CD14-positive monocyte (primary cell): ENCODE measurements around the gene NFKBIZ. TPM values are rescaled to one million over a fixed set of nuclear protein-coding genes. Genes with fewer than 3 reads are reported as not detected.
A peak's percentile ranks its signal among the peaks of the same experiment; 100 is the strongest.

ENCODE experiments used
- DNase-seq, 3 donors: peaks; one replicate each; pipeline ENCODE4 v3.0.0-alpha.2; 2011 to 2022
- H2AFZ ChIP-seq: 2 replicates; pipeline ENCODE4 v1.6.0; 2012; ENCODE audit warnings: mild to moderate bottlenecking, low read depth, low read length, inconsistent platforms; ENCODE audit not compliant: insufficient read depth, poor library complexity, severe bottlenecking
- H3K27ac ChIP-seq, 2 donors: 1 replicate in 1 of 2; 2 replicates in 1 of 2; pipeline ENCODE4 v1.5.1; 2012 to 2013; ENCODE audit warnings: low read length in 2 of 2, control low read depth in 1 of 2, inconsistent platforms in 1 of 2, low read depth in 1 of 2, mild to moderate bottlenecking in 1 of 2
- H3K27me3 ChIP-seq, 2 donors: one replicate each; pipeline versions ENCODE4 v1.6.0 to v1.6.1; 2011 to 2013; ENCODE audit warnings: low read length in 2 of 2; ENCODE audit not compliant: control insufficient read depth in 2 of 2, insufficient read depth in 2 of 2
- H3K36me3 ChIP-seq, 2 donors: replicated peaks in 1 of 2; 1 replicate in 1 of 2; 2 replicates in 1 of 2; pipeline versions ENCODE4 v1.5.1 to v1.6.1; 2012 to 2013; ENCODE audit warnings: low read length in 2 of 2, control low read depth in 1 of 2, inconsistent platforms in 1 of 2, mild to moderate bottlenecking in 1 of 2; ENCODE audit not compliant: insufficient read depth in 2 of 2, control insufficient read depth in 1 of 2
- H3K4me1 ChIP-seq, 2 donors: 1 replicate in 1 of 2; 2 replicates in 1 of 2; pipeline versions ENCODE4 v1.5.1 to v1.6.1; 2012 to 2013; ENCODE audit warnings: low read length in 2 of 2, control low read depth in 1 of 2, inconsistent platforms in 1 of 2, mild to moderate bottlenecking in 1 of 2, moderate library complexity in 1 of 2; ENCODE audit not compliant: insufficient read depth in 2 of 2, control insufficient read depth in 1 of 2
- H3K4me2 ChIP-seq: replicated peaks from 2 replicates; pipeline ENCODE3; 2012; ENCODE audit warnings: low read length, moderate library complexity, mild to moderate bottlenecking; ENCODE audit not compliant: poor library complexity, severe bottlenecking; ENCODE audit errors: extremely low read depth
- H3K4me3 ChIP-seq, 3 experiments: fragments of 200-600 bp in 1 of 3; sonication (generic) in 1 of 3; replicated peaks in 1 of 3; 1 replicate in 2 of 3; 2 replicates in 1 of 3; pipeline ENCODE4 v1.5.1; 2011 to 2013; ENCODE audit warnings: low read length in 3 of 3, mild to moderate bottlenecking in 3 of 3, control low read depth in 2 of 3, low read depth in 2 of 3, inconsistent platforms in 1 of 3, moderate library complexity in 1 of 3
- H3K79me2 ChIP-seq: 2 replicates; pipeline ENCODE4 v1.6.0; 2012; ENCODE audit warnings: mild to moderate bottlenecking, control low read depth, inconsistent platforms, low read length, moderate library complexity; ENCODE audit not compliant: insufficient read depth
- H3K9ac ChIP-seq: 2 replicates; pipeline ENCODE4 v1.6.0; 2017; ENCODE audit warnings: low read length, mild to moderate bottlenecking; ENCODE audit not compliant: insufficient read depth, poor library complexity, severe bottlenecking
- H3K9me3 ChIP-seq, 2 donors: replicated peaks in 1 of 2; 1 replicate in 1 of 2; 2 replicates in 1 of 2; pipeline versions ENCODE4 v1.5.1 to v1.6.1; 2012 to 2013; ENCODE audit warnings: low read length in 2 of 2, control low read depth in 1 of 2; ENCODE audit not compliant: control insufficient read depth in 1 of 2, insufficient read depth in 1 of 2
- H4K20me1 ChIP-seq: 2 replicates; pipeline ENCODE4 v1.6.0; 2012; ENCODE audit warnings: mild to moderate bottlenecking, low read length, control low read depth, moderate library complexity; ENCODE audit not compliant: insufficient read depth
- H3K27ac Mint-ChIP-seq, 7 donors: one replicate each; pipeline ENCODE4 v1.8.0; 2020; ENCODE audit warnings: mild to moderate bottlenecking in 7 of 7, mixed read lengths in 7 of 7, moderate library complexity in 6 of 7, inconsistent platforms in 2 of 7
- H3K27me3 Mint-ChIP-seq, 3 donors: one replicate each; pipeline ENCODE4 v1.8.0; 2021 to 2022; ENCODE audit warnings: low read depth in 3 of 3, mild to moderate bottlenecking in 3 of 3, mixed read lengths in 3 of 3, moderate library complexity in 3 of 3, inconsistent platforms in 1 of 3
- H3K36me3 Mint-ChIP-seq, 2 donors: one replicate each; pipeline ENCODE4 v1.8.0; 2020; ENCODE audit warnings: mixed read lengths in 2 of 2, inconsistent platforms in 1 of 2, mild to moderate bottlenecking in 1 of 2
- H3K4me1 Mint-ChIP-seq: one replicate; pipeline ENCODE4 v1.8.0; 2020; ENCODE audit warnings: mild to moderate bottlenecking, mixed read lengths
- H3K4me3 Mint-ChIP-seq, 2 donors: one replicate each; pipeline ENCODE4 v1.8.0; 2020; ENCODE audit warnings: mild to moderate bottlenecking in 2 of 2, mixed read lengths in 2 of 2, moderate library complexity in 1 of 2
- H3K9me3 Mint-ChIP-seq, 7 donors: one replicate each; pipeline ENCODE4 v1.8.0; 2020 to 2022; ENCODE audit warnings: mixed read lengths in 7 of 7, mild to moderate bottlenecking in 6 of 7, moderate library complexity in 6 of 7, inconsistent platforms in 2 of 7
- CTCF ChIP-seq: fragments of 200-600 bp; IDR thresholded peaks from one replicate; pipeline ENCODE4 v1.8.0; 2022; ENCODE audit warnings: antibody characterized with exemption, mild to moderate bottlenecking
- WGBS: methylation state at CpG from one replicate; pipeline ENCODE4 v1.1.5; 2013; ENCODE audit warnings: missing lambda C conversion rate; ENCODE audit not compliant: insufficient coverage; 5-methylcytosine and 5-hydroxymethylcytosine counted together
- intact Hi-C, 2 donors: fragments of 100-400 bp; cut with micrococcal nuclease; formaldehyde crosslinking; loops; one replicate each; pipeline versions ENCODE4 v1.15.0 to v1.15.1; 2023
- polyA plus RNA-seq, 3 donors: library from polyadenylated mRNA; depleted of rRNA in 1 of 3; unstranded in 2 of 3; stranded (reverse) in 1 of 3; fragments of 300-500 nt in 2 of 3; fragments of >200 nt in 1 of 3; fragmentation: Illumina TruSeq in 2 of 3; gene quantifications; 1 replicate in 2 of 3; 2 replicates in 1 of 3; pipeline ENCODE4 v1.2.3, GENCODE V29; 2012 to 2021

Gene NFKBIZ
- polyA plus RNA-seq, 3 donors = 71.0 to 592 (median 84.9) TPM

GRCh38 chr3:101896083-101896757, 46.9 kb downstream of the NFKBIZ start:
- H3K4me3 ChIP-seq = no peak overlapping the region
- H3K27me3 ChIP-seq = no peaks in the 10 kb centered on the region
- peaks cover 0 to 3% of the 10 kb centered on the region in 2 donors for H3K9me3 ChIP-seq
- no peak for TF ChIP-seq CTCF
- no peak overlapping the region for H3K4me2 ChIP-seq
- Mint-ChIP-seq H3K9me3 (peaks cover 3 to 14% (median 9%) of the 10 kb centered on the region in 7 donors), H3K4me3 (no peak overlapping the region), H3K27ac (peak overlapping the region in 1 of 7 donors; percentile 49), H3K36me3 (no peaks in the 10 kb centered on the region), H3K27me3 (no peaks in the 10 kb centered on the region), H3K4me1 (peaks cover 28% of the 10 kb centered on the region)
- H4K20me1 ChIP-seq = no peaks in the 10 kb centered on the region
- H3K4me1 ChIP-seq = peaks cover 26 to 37% of the 10 kb centered on the region in 2 donors
- no peak overlapping the region for H3K27ac ChIP-seq
- WGBS = no CpG with 5 or more reads among the region's 2 CpGs
- no peak overlapping the region for H3K9ac ChIP-seq
- intact Hi-C loops = loop anchor here (5.0 to 10.0 kb wide), 2 partner anchors 44 to 139 kb away; no protein-coding TSS in a partner anchor
- H2AFZ ChIP-seq = no peak overlapping the region
- no peak for DNase-seq
- H3K36me3 ChIP-seq = no peaks in the 10 kb centered on the region
- H3K79me2 ChIP-seq = no peaks in the 10 kb centered on the region

- H3K27ac Mint-ChIP-seq = peak overlapping the region in 2 of 7 donors; percentile 24 to 53
- H3K4me3 Mint-ChIP-seq = no peak overlapping the region
- whole genome bisulfite sequencing = 100% methylated on average over 1 of the region's 5 CpGs
- Histone ChIP-seq H3K9me3 (peaks cover 0 to 3% of the 10 kb centered on the region in 2 donors), H3K4me2 (no peak overlapping the region), H3K36me3 (no peaks in the 10 kb centered on the region), H3K27ac (no peak overlapping the region), H2AFZ (no peak overlapping the region), H3K4me3 (no peak overlapping the region), H4K20me1 (no peaks in the 10 kb centered on the region), H3K4me1 (peaks cover 32 to 45% of the 10 kb centered on the region in 2 donors), H3K9ac (no peak overlapping the region), H3K79me2 (no peaks in the 10 kb centered on the region), H3K27me3 (no peaks in the 10 kb centered on the region)
- H3K36me3 Mint-ChIP-seq = peaks cover 2% of the 10 kb centered on the region in 2 donors
- H3K9me3 Mint-ChIP-seq = peaks cover 3 to 14% (median 9%) of the 10 kb centered on the region in 7 donors
- H3K27me3 Mint-ChIP-seq = no peaks in the 10 kb centered on the region
- intact Hi-C loops = loop anchor here (5.0 to 10.0 kb wide), 2 partner anchors 45 to 138 kb away; no protein-coding TSS in a partner anchor
- H3K4me1 Mint-ChIP-seq = peaks cover 34% of the 10 kb centered on the region
- no peak for TF ChIP-seq CTCF
- DNase-seq = no peak
Measured at GRCh38 chr3:101897013-101897412, 47.7 kb downstream of the NFKBIZ start.
